SK-N-SH (cell line): Measurements from ENCODE around the gene ZMYND8.
A peak's percentile ranks its signal among the peaks of the same experiment; 100 is the strongest.

Experiments
- CTCF ChIP-seq: fragments of 200-600 bp; sonication (generic); IDR thresholded peaks from 2 replicates; pipeline ENCODE4 v1.6.1; 2017; ENCODE audit warnings: antibody characterized with exemption, mild to moderate bottlenecking, moderate library complexity
- EP300 ChIP-seq, 2 experiments: IDR thresholded peaks; 2 replicates each; pipeline versions ENCODE4 v1.4.0 to v1.6.1; 2012; ENCODE audit warnings: borderline replicate concordance in 1 of 2, low read depth in 1 of 2, low read length in 1 of 2
- MAX ChIP-seq: IDR thresholded peaks from 2 replicates; pipeline ENCODE4 v1.4.0; 2012; ENCODE audit warnings: low read depth
- MEF2A ChIP-seq: IDR thresholded peaks from 2 replicates; pipeline ENCODE4 v1.4.0; 2012; ENCODE audit warnings: low read depth, borderline replicate concordance
- MXI1 ChIP-seq: IDR thresholded peaks from 2 replicates; pipeline ENCODE4 v1.6.1; 2012; ENCODE audit warnings: mild to moderate bottlenecking, low read depth, low read length, improper control_type of control experiment
- SIN3A ChIP-seq: IDR thresholded peaks from 2 replicates; pipeline ENCODE4 v1.6.1; 2012; ENCODE audit warnings: low read depth, mild to moderate bottlenecking, low read length, moderate library complexity, borderline replicate concordance

- TF ChIP-seq SIN3A, result no peak
- TF ChIP-seq MAX, result peak; percentile 90
- TF ChIP-seq MXI1, result no peak
- no peak for TF ChIP-seq CTCF
- peak; percentile 8 to 84; a peak in 1 of 4 replicates for TF ChIP-seq EP300 (IDR thresholded peaks at IDR 0.05; ENCODE audit: borderline replicate concordance in 1 of 2, low read depth in 1 of 2, low read length in 1 of 2)
- no peak for TF ChIP-seq MEF2A
These were observed 39.2 kb downstream of the ZMYND8 start for GRCh38 chr20:47317127-47317895.
